Glomerular visceral epithelial cell (primary cell): ENCODE results near the gene IL10RB.
A peak's percentile ranks its signal among the peaks of the same experiment; 100 is the strongest.
"Not testable (repeated sequence)": the region's sequence is repeated elsewhere in the genome, so short reads cannot be mapped to it uniquely, and the experiment has no call there.

Experiments used
- DNase-seq: peaks from one replicate; pipeline ENCODE4 v3.0.0-alpha.2; 2016; ENCODE audit errors: extremely low spot score

IL10RB gene

DNA sequence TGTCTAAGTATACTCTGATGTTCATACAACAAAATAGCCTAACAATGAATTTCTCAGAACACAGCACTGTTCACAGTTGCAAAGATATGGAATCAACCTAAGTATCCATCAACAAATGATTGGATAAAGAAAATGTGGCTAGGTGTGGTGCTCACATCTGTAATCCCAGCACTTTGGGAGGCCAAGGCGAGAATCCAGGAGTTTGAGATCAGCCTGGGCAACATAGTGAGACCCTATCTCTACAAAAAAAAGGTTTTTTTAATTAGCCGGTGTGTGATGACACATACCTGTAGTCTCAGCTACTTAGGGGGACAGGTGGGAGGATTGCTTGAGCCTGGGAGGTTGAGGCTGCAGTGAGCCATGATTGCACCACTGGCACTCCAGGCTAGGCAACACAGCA is 25.8 kb upstream of the IL10RB start:
- DNase-seq, result no peak

DNA sequence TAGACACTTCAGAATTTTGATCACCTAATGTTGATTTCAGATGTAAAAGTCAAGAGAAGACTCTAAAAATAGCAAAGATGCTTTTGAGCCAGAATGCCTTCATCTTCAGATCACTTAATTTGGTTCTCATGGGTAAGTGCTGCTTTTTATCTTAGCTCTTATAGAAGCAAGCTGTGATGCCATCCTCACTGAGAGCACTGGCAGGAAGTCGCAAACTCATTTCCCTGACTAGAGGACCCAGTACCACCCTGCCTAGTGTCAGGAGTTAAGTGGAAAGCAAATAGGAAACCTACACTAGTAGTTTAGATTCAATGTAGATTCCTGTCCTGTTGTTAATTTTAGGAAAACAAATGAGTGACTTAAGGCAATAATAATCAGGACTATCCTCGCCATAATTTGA is 24.3 kb upstream of the IL10RB start:
- DNase-seq, result no peak

DNA sequence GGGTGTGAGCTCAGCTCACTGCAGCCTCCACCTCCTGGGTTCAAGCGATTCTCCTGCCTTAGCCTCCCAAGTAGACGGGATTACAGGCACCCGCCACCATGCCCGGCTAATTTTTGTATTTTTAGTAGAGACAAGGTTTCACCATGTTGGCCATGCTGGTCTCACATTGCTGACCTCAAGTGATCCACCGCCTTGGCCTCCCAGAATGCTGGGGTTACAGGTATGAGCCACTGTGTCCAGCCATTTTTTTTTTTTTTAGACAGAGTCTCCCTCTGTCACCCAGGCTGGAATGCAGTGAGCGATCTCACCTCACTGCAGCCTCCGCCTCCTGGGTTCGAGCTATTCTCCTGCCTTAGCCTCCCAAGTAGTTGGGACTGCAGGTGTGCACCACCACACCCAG is 23.3 kb upstream of the IL10RB start:
- DNase-seq, result not testable (repeated sequence)

DNA sequence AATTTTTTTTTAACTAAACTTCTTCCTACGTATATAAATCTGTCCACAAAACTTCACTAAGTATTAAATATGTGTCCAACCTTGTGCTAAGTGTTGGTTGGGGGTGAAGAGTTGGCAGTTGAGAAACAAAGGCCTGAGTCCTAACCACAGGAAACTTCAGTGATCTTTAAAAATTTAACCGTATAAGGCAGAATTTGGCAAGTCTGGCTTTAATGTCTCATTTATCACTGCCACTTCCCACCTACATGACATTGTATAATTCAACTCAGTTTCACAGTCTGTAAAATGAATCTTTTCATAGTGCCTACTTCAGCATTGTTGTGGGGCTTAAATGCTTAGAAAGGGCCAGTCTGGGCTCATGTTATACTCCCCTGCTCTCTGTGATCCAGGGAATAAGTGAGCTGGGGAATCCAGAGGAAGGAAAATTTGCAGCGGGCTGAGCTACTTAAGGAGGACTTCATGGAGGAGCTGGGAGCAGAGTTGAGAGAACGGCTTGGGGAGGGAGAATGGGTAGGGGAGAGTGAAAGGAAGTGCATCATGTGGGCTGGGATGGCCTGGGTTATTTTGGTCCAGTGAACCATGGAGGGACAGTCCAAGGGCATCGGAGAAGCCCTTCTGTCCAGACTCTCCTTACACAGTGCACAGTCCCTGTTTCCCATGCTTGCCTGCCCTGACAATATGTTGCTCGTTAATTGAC is 21.9 kb upstream of the IL10RB start:
- DNase-seq, result no peak

DNA sequence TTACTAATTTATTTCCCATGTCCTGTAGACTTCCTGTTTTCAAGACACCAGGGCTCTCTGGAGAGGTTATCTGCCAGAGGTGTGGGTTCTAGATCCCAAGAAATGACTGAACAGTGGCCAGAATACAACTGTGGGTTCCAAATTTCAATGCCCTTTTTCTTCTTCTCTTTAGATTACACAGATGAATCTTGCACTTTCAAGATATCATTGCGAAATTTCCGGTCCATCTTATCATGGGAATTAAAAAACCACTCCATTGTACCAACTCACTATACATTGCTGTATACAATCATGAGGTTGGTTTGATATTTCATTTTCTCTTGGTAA is 21.4 kb upstream of the IL10RB start:
- no peak for DNase-seq

DNA sequence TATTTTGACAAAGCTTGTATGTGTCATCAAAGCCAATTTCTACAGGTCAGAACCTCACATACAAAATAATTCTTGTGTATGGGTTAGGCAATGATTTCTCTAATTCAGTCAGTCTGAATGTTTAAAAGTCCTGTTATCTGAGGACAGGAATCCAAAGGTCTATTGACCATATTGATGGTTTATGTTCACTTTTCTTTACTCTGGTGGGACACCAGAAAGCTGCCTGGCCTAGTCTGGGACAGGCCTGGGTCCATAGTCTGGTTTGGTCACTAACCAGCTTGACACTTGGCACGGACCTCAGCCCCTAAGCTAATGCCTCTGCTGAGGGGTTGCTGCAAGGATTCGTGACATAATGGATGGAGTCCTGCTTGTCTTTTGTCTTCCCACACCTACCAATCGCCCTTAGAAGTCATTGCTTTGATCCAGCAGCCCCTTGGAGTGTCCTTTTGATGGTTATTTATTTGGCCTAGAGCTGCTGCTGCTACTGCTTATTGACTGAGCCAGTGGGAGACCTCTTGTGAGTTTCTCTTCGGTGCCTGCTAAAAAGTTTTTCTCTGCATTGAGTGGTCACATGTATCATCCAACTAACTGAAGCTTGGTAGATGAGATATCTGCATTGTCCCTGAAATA is 20.8 kb upstream of the IL10RB start:
- no peak for DNase-seq

DNA sequence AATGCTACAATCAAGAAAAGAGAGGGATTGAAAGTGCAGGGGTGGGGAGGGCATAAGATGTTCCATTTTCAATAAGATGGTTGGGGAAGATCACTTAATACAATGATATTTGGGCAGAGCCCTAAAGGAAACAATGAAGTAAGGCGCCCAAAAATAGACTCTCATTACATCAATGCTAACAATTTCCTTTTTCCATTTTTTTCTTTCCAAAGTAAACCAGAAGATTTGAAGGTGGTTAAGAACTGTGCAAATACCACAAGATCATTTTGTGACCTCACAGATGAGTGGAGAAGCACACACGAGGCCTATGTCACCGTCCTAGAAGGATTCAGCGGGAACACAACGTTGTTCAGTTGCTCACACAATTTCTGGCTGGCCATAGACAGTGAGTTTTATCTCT is 19.7 kb upstream of the IL10RB start:
- DNase-seq, result no peak

DNA sequence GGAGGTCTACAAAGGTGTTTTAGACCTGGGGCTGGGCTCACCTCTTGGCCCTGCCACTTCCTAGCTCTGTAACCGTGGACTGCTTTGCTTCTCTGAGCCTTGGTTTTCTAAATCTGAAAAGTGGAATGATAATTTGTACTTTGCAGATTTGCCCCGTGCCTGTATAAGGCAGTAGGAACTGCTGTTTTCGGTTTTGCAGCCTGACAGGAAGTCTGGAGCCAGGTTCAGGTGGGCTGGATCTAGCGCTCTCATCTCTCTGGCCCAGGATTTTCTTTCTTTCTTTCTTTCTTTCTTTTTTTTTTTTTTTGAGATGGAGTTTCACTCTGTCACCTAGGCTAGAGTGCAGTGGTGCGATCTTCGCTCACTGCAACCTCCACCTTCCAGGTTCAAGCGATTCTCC is 19.2 kb upstream of the IL10RB start:
- DNase-seq, result no peak

DNA sequence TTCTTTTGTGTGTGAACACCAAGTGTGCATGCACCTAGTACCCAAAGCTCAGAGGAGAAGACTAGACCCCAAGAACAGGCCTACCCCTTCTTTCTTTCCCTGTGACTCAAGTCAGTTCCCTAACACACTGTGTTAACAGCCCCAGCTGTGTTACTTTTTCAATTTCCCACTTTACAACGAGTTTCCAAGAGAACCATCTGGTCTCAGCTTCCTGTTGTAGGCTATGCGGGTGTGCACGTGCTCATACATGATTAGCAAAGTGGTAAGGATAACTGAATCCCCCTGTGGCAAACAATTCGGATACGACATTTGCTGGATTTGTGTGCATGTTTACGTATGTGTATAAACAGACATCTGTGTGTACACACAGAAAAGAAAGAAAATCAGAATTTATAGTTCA is 18.6 kb upstream of the IL10RB start:
- DNase-seq, result no peak

DNA sequence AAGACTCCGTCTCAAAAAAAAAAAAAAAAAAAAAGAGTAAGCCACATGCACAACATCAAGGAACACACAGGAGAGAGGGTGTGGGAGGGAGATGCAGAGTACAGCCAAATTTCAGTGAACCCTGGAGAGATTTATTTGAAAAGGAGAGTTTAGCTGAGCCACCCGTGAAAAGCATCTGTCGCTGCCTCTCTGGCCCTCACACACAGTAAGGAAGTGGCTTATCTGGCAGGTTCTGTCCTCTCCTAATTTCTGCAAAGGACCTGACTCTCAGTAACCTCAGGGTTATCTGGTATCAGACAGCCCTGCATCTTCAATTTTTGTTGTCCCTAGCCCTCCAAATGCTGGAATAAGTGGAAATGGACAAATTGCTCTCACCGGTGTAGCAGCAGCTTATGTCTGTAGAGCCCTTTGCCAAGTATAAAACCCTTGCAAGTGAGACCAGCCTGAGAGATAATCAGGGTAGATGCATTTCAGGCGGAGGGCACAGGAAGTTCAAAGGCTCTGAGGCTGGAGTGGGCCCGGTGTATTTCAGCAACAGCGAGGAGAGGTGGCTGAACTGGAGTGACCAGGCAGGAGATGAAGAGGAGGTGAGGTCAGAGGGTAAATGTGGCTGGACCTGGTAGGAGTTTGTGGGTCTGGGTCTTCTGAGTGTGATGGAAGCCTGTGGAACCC is 16.7 kb upstream of the IL10RB start:
- no peak for DNase-seq

DNA sequence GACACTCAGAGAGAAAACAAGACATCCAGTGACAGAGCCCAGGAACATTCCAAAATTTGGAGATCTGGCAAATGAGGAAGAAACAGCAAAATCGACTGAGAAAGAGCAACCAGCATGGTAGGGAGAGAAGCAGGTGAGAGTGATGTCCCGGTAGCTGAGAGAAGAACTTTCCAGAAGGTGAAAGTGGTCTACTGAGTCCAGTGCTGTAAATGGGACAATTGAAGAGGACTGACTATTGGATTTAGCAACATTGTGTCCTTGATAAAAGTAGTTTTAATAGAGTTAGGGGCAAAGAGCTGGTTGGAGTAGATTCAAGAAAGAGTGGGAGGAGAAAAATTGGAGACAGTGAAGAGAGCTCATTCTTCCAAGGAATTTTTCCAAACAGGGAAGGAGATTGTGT is 15.0 kb upstream of the IL10RB start:
- no peak for DNase-seq

DNA sequence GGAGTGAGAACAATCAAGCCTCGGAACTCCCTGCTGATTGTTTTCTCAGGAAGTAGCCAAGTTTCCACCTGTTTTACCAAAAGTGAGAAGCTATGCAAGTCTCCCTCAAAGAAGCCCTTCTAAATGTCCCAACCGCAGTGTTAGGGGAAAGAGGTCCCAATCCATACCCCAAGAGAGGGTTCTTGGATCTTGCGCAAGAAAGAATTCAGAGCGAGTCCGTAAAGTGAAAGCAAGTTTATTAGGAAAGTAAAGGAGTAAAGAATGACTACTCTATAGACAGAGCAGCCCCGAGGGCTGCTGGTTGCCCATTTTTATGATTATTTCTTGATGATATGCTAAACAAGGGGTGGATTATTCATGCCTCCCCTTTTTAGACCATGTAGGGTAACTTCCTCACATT is 12.8 kb upstream of the IL10RB start:
- not testable (repeated sequence) for DNase-seq

DNA sequence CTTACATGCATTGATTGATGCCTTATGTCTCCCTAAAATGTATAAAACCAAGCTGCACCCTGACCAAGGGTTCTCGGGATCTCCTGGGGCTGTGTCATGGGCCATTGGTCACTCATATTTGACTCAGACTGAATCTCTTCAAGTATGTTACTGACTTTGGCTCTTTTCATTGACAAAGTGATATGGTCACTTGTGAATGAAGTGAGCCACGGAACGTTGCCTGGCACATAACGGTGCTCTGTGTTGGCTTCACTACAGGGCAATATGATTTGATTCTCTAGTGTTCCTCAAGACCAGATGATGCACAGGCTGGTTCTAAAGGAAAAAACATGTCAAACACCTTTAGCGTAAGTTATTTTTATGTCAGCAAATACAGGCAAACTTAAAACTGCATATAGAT is 11.4 kb upstream of the IL10RB start:
- no peak for DNase-seq

DNA sequence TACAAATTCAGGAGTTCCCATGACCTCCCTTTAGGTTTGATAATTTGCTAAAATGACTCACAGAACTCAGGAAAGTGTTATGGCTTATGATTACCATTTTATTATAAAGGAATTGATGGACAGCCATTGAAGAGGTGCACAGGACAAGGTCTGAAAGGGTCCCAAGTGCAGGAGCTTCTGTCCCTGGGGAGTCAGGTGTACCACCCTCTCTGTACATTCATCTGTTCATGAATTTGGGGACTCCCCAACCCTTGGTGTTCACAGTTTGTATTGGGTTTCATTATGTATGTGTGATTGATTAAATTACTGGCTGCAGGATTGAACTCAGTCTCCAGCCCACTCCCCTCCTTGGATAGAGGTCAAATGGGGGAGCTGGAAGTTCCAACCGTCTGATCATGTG is 10.8 kb upstream of the IL10RB start:
- no peak for DNase-seq

DNA sequence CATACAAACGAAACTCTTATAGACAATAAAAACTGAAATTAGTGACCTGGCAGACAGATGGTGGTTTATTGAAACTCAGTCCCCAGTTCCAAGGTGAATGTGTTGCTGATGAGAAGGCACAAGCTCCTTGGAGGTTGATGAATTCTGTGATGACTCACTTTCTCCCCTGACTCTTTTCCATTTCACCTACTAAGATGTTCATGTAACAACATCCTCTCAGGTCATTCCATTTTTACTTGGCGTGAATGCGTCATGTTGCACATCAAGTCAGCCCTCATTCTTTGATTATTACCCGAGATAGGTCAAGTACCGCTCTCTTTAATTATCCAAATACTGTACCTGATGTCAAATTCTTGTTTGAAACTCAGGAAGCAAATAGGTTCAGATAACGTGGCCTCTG is 10.1 kb upstream of the IL10RB start:
- DNase-seq, result no peak

DNA sequence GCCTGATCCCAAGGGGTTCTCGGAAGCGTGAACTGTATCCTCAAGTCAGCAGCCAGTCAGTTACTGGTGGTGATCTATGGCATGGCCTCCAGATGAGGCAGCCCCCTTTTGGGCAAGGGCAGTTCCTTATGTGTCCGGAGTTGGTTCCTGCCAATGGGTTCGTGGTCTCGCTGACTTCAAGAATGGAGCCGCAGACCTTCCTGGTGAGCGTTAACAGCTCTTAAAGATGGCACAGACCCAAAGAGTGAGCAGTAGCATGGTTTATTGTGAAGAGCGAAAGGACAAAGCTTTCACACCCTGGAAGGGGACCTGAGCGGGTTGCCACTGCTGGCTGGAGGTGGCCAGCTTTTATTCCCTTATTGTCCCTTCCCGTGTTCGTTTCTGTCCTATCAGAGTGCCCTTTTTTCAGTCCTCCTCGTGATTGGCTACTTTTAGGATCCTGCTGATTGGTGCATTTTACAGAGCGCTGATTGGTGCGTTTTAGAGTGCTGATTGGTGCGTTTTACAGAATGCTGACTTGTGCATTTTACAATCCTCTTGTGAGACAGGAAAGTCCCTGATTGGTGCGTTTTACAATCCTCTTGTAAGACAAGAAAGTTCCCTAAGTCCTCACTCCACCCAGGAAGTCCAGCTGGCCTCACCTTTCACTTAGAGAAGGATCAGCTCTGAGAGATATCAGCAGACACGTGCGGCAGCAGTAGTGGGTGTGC is 8.9 kb upstream of the IL10RB start:
- DNase-seq, result no peak

DNA sequence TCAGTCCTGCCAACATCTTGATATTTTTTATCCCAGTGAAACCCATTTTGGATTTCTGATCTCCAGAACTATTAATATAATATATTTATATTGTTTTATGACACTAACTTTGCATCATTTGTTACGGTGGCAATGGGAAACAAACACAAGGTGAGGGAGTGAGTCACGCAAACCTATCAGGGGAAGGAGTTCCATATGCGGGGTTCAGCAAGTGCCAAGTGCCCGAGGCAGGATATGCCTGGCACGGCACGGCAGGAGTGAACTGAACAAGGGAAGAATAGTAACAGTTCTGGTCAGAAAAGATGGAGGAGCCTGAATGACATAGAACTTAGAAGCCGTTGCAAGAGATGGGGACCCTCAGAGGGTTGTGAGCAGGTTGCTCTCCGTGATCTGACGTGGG is 7.7 kb upstream of the IL10RB start:
- no peak for DNase-seq

DNA sequence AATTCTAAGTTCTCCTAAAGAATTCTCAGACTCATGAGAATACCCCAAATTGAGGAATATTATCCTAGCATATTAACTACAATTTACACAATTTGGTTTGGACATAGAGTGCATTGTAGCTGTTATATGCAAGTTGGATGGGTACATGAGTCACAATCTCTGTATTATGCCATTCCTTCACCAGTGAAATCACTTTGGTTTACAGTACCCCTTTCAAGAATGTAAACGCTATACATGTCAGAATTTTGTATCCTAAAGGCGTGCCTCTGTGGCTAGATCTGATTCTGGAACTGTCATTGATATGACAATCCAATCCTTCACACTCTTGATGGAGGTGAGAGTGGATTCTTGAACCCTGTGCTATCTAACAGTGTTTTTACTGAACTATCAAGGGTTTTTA is 6.7 kb upstream of the IL10RB start:
- no peak for DNase-seq

DNA sequence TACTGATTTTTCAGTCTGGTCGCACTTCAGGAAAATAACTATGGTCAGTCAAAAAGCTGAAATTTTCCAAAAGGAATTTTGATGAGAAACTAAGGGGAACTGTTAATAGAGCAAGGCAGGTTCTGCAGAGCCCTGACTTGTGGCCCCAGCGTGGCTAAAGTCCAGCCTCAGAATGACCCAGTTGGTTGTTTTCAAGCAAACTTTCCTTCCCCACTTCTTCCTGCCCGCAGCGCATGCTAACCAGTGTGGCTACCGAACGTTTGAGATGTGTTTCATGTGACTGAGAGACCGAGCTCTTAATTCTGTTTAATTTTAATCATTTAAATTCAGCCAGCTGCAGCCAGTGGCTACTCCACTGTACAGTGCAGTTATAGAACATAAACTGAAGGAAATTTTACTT is 6.2 kb upstream of the IL10RB start:
- DNase-seq, result no peak

DNA sequence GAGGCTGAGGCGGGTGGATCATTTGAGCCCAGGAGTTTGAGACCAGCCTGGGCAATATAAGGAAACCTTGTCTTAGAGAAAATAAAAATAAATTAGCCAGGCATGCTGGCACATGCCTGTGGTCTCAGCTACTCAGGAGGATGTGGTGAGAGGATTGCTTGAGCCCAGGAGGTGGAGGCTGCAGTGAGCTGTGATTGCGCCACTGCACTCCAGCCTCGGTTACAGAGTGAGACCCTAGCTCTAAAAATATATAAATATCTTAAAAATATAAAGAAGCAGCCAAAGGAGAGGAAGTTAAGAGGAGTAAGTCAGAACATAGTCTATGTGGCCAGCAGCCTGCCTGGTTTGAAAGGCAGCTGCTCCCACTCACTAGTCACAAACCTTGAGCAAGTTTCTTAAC is 4.5 kb upstream of the IL10RB start:
- DNase-seq, result peak; percentile 74

DNA sequence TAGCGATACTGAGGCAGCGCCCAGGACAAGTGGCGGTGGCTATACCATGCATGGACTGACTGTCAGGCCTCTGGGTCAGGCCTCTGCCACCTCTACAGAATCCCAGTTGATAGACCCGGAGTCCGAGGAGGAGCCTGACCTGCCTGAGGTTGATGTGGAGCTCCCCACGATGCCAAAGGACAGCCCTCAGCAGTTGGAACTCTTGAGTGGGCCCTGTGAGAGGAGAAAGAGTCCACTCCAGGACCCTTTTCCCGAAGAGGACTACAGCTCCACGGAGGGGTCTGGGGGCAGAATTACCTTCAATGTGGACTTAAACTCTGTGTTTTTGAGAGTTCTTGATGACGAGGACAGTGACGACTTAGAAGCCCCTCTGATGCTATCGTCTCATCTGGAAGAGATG is 3.2 kb upstream of the IL10RB start:
- no peak for DNase-seq

DNA sequence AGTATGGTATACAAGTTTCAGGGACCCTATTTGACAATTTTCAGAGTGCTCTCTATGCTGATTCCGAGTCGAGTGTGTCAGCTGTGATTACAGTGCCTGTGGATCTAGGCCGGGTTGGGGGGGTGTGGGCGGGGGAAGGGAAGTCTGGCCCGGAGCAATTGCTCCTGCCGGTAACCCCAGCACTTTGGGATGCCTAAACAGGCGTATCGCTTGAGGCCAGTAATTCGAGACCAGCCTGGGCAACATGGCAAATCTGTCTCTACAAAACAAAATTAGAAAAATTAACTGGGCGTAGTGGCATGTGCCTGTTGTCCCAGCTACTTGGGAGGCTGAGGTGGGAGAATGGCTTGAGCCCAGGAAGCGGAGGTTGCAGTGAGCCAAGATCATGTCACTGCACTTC is 1.6 kb upstream of the IL10RB start:
- no peak for DNase-seq

DNA sequence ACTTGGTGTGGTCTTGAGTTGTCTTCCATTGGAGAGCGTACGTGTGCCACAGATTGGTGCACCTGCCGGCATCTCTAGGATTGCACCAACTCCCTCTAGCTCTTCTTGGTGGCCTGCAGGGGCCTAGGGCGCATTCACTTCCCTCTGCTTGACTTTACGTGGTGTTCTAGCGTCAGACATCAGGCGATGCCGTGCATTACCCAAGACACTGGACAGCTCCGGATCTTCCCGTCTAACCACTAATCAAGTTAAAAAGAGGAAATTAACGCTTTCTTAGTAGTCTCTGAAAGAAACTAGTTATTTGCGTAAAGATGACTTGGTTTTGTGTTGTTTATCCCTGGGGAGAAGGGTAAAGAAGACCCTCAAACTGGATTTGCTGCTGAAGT is 510 bp upstream of the IL10RB start:
- DNase-seq, result peak; percentile 8
